ENCODE data around the gene DUSP19. TPM values are rescaled to one million over a fixed set of nuclear protein-coding genes. Genes with fewer than 3 reads are reported as not detected.
A peak's percentile ranks its signal among the peaks of the same experiment; 100 is the strongest.

DUSP19 gene
- total and polyA plus RNA-seq, 2 of the 8 experiments (the other 6 are each of a cell fraction or from before 2014, with no cell fraction given) = 0.73 to 2.3 TPM

DNA sequence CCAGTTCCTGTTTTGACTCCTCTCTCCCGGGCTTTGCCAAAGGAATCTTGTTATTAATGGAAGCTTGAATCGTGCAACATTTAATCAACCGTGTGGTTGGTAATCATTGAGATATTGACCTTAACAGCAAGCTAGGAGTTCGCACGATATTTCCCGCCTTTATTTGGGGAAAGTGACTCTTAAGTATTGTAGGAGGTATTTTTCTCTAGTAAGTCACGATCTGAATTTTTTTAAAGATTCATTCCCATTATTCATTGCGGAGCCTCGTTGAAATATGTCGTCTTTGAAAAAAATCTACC, 46.4 kb downstream of the DUSP19 start:
- FAIRE-seq (no peak), DNase-seq (ENCODE audit: low read depth in 1 of 2, low spot score in 2 of 2) (no peak)
- H3K27me3 ChIP-seq (replicated peaks in 1 of 4; ENCODE audit: control insufficient read depth in 3 of 4, extremely low read depth in 1 of 4, insufficient read depth in 3 of 4, low read length in 3 of 4) = no peaks in the 10 kb centered on the region
- H2BK15ac ChIP-seq (ENCODE audit: low read length) = no peak overlapping the region
- H2AK5ac ChIP-seq (ENCODE audit: low read depth, low read length) = no peak overlapping the region
- H3K4me2 ChIP-seq (ENCODE audit: insufficient read depth in 1 of 2, low read depth in 2 of 2, low read length in 2 of 2) = peak overlapping the region; percentile 79 to 89
- H3K18ac ChIP-seq (ENCODE audit: extremely low read depth, low read length) = peak overlapping the region; percentile 99; the same call in 1 of the 2 replicates
- peak overlapping the region; percentile 98 for H4K5ac ChIP-seq (ENCODE audit: insufficient read length, low read depth, low read length)
- WGBS, 2 experiments (ENCODE audit: extremely low coverage in 1 of 2, insufficient coverage in 1 of 2, insufficient read length in 1 of 2, insufficient replicate concordance in 2 of 2, low coverage in 1 of 2, low lambda C conversion rate in 2 of 2, missing lambda C conversion rate in 1 of 2) = 2% methylated on average over 10 of the region's 10 CpGs; no CpG with 5 or more reads in 1 of the 2 experiments
- H3K14ac ChIP-seq (ENCODE audit: insufficient read length) = no peak overlapping the region
- peak overlapping the region; percentile 97; the same call in 1 of the 2 replicates for H2AFZ ChIP-seq (ENCODE audit: low read length)
- TF ChIP-seq HDAC2 (IDR thresholded peaks at IDR 0.05; ENCODE audit: borderline replicate concordance in 1 of 2, low read depth in 2 of 2, low read length in 2 of 2) (0 out of 4 replicates have a peak, but pooled peaks of 1 of the 2 experiments have one; percentile 9), EGR1 (IDR thresholded peaks at IDR 0.05; ENCODE audit: borderline replicate concordance, low read depth, low read length) (no peak), E2F6 (IDR thresholded peaks at IDR 0.05) (peak; percentile 9; the same call in 1 of the 2 replicates)
- H2BK12ac ChIP-seq (ENCODE audit: low read depth, low read length) = no peak overlapping the region; the same call in 1 of the 2 replicates
- no peaks in the 10 kb centered on the region for H3K79me1 ChIP-seq (ENCODE audit: low read depth, low read length)
- H3K23ac ChIP-seq (ENCODE audit: insufficient read length) = no peak overlapping the region
- peak overlapping the region; percentile 72 to 96 (median 92) for H3K4me3 ChIP-seq (ENCODE audit: extremely low read depth in 1 of 4, insufficient read depth in 2 of 4, low read depth in 3 of 4, low read length in 4 of 4)
- CTCF ChIA-PET (ENCODE audit: partially characterized antibody) = interaction anchor here (0.8 to 1.3 kb wide), 3 partner anchors 11 to 55 kb away, joined by 3 to 4 read pairs (median 4); partner anchors contain the start of gene DUSP19
- H2BK120ac ChIP-seq (replicated peaks; ENCODE audit: low read depth, low read length) = no peak overlapping the region
- POLR2A ChIA-PET (ENCODE audit: partially characterized antibody) = interaction anchor here (0.7 to 2.4 kb wide), 19 partner anchors 9 to 409 kb away, joined by 3 to 13 read pairs (median 4); partner anchors contain the start of genes DNAJC10 and DUSP19
- H3K9ac ChIP-seq (replicated peaks in 1 of 4; ENCODE audit: extremely low read depth in 1 of 4, low read depth in 3 of 4, low read length in 3 of 4) = peak overlapping the region; percentile 95 to 99 (median 98)
- H2BK20ac ChIP-seq (ENCODE audit: low read length) = no peak overlapping the region
- no peak overlapping the region for H3K4ac ChIP-seq (replicated peaks; ENCODE audit: insufficient read length, low read depth, low read length)
- peaks cover 18 to 55% of the 10 kb centered on the region in 2 experiments for H3K79me2 ChIP-seq (ENCODE audit: control insufficient read depth in 1 of 2, insufficient read depth in 2 of 2, low read length in 2 of 2)
- H4K20me1 ChIP-seq (replicated peaks in 1 of 2; ENCODE audit: control insufficient read depth in 1 of 2, insufficient read depth in 2 of 2, low read length in 2 of 2) = peaks cover 3 to 5% of the 10 kb centered on the region in 2 experiments
- no peaks in the 10 kb centered on the region for H3K9me3 ChIP-seq (ENCODE audit: insufficient read depth in 2 of 2, low read depth in 1 of 2, low read length in 1 of 2)
- H4K8ac ChIP-seq (ENCODE audit: extremely low read depth, insufficient read depth, low read length) = no peak overlapping the region
- H3K56ac ChIP-seq (replicated peaks; ENCODE audit: insufficient read length, low read depth, low read length) = no peak overlapping the region
- peak overlapping the region; percentile 97 for H3K27ac ChIP-seq (ENCODE audit: low read depth, low read length)
- peaks cover 0 to 12% (median 5%) of the 10 kb centered on the region in 4 experiments; a peak in 6 of 7 replicates for H3K4me1 ChIP-seq (replicated peaks in 1 of 4; ENCODE audit: control insufficient read depth in 3 of 4, insufficient read depth in 4 of 4, low read length in 3 of 4)
- peak overlapping the region; percentile 98 for H2BK5ac ChIP-seq (ENCODE audit: low read depth, low read length)
- no peaks in the 10 kb centered on the region; the same call in 1 of the 2 replicates for H3K23me2 ChIP-seq (ENCODE audit: low read depth, low read length)
- H3K36me3 ChIP-seq (ENCODE audit: control insufficient read depth in 2 of 4, insufficient read depth in 4 of 4, low read length in 3 of 4) = peaks cover 2 to 16% (median 6%) of the 10 kb centered on the region in 4 experiments; a peak in 5 of 8 replicates
- no peak overlapping the region for H4K91ac ChIP-seq (replicated peaks; ENCODE audit: insufficient read length, low read length)
